ENCODE measurements around the gene UBE2L3.
"Not testable (repeated sequence)": the region's sequence is repeated elsewhere in the genome, so short reads cannot be mapped to it uniquely, and the experiment has no call there.

The UBE2L3 gene

DNA sequence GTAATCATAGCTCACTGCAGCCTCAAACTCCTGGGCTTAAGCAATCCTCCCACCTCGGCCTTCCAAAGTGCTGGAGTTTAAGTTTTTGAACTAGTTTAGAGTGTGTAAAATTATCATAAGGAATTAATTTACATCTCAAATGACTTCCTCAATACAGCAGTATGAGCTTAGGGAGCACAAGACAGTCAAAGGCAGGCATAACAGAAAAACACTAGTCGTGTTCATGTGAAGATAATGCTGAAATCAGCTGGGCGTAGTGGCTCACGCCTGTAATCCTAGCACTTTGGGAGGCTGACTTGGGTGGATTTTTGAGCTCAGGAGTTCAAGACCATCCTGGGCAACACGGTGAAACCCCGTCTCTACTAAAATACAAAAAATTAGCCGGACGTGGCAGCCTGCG lies 36.5 kb downstream of the UBE2L3 start:
- DNase-seq = no peak

GRCh38 chr22:21605887-21606564 lies 38.5 kb downstream of the UBE2L3 start:
- no peak for DNase-seq

DNA sequence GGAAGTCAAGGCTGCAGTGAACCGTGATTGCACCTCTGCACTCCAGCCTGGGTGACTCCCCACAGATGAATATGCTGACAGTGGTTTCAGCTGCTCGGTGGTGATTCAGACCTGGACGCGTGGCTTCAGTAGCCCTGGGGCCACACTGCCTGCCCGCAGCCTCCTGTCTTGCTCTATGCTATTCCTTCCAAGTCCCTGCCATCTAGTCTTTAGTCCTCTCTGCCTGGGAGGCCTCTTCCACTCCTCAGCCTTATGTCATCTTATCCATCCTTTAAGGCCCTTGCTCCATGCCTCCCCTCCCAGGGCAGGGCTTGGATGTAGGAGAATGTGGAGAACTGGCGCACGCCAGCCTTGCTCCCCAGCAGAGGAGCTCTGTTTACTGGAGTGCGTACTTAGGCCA lies 39.3 kb downstream of the UBE2L3 start:
- no peak for DNase-seq

DNA sequence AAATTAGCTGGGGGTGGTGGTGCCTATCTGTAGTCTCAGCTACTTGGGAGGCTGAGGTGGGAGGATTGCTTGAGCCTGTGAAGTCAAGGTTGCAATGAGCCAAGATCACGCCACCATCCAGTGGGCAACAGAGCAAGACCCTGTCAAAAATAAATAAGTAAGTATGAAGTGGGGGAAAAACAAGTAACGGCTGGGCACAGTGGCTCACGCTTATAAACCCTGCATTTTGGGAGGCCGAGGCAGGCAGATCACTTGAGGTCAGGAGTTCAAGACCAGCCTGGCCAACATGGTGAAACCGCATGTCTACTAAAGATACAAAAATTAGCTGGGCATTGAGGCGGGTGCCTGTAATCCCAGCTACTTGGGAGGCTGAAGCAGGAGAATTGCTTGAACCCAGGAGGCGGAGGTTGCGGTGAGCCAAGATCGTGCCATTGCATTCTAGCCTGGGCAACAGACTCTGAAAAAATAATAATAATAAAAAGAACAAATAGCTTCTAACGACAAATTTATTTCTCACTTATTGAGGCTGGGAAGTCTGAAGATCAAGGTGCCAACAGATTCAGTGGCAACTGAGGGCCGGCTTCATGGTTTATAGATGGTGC lies 42.1 kb downstream of the UBE2L3 start:
- DNase-seq = not testable (repeated sequence)

- DNase-seq = no peak
These were observed 43.9 kb downstream of the UBE2L3 start for GRCh38 chr22:21611210-21611977.

GRCh38 chr22:21612858-21613257 lies 45.3 kb downstream of the UBE2L3 start:
- no peak for DNase-seq

- DNase-seq = no peak
These were observed 46.2 kb downstream of the UBE2L3 start for GRCh38 chr22:21613553-21614233.

DNA sequence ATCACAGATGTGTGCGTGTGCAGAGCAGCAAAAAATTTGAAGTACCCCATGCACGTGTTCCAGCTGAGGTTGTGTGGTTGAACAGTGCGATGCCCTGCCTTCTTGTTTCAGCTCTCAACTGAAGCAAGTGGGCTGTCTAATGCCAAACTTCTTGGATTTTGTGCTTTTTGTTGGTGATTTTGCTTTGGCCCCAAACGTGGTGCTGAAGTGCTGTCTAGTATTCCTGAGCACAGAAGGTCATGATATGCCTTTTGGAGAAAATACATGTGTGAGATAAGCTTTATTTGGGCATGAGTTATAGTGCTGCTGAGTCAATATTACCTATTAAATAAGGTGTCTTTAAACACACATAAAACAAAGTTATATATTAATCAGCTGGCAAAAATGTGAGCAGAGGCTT lies 48.2 kb downstream of the UBE2L3 start:
- no peak for DNase-seq

- not testable (repeated sequence) for DNase-seq
These were observed 49.8 kb downstream of the UBE2L3 start for GRCh38 chr22:21617337-21617736.

DNA sequence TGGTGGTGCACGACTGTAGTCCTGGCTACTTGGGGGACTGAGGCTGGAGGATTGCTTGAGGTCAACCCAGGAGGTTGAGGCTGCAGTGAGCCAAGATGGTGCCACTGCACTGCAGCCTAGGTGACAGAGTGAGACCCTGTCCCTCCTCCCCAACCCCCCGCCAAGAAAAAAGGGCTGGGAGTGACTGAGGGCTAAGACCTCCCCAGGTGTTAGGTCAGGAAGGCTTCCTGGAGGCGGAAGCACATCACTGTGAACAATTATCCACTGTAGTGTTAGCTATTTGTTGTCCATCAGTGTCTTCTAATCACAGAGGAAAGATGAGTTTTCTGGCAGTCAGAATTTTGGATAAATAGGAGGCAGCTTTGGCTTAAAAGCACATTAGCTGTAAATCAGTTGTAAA lies 53.5 kb downstream of the UBE2L3 start:
- DNase-seq = no peak

DNA sequence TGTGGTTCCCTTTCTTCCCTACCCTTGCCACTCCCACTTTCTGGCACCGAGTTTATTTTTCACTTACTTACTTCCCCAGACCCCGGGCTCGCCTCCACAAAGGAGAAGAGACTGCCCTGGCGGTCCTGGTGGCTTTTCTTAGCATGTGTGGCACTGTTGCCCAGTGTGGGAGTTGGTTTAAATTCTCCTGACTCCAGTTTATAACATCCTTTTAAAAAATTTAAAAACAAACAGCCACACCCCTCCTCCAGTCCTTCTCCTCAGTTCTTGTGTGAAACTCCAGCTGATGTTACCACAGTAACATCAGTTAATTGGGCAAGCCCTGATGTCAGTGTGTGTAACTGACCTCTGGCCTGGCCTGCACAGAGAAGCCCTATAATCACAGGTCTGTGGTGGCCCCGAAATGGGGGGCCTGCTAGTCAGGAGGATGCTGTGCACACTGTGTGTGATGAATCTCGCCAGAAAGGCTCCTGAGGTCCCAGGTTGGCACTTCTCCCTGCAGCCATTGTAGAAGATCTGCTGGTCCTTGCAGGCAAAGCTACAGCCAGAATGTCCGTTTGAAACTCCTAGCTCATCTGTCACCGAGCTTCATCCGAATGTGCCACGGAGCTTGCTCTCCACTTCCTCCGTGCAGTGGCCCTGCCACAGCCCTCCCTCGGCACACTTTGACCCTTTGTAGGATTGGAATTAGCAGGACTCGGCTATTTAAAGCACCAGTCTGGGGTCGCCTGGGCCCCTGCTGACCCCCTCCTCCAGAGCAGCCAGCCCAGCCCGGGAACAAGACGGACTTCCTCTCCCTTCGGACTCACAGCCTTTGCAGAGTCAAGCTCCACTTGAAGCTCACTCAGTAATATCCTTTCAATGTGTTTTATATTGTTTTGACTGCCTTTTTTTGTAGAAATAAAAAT lies 54.8 kb downstream of the UBE2L3 start:
- DNase-seq = peak; percentile 74

- DNase-seq = no peak
These were observed 55.6 kb downstream of the UBE2L3 start for GRCh38 chr22:21622919-21623647.

GRCh38 chr22:21623648-21623970 lies 56.1 kb downstream of the UBE2L3 start:
- DNase-seq = no peak

DNA sequence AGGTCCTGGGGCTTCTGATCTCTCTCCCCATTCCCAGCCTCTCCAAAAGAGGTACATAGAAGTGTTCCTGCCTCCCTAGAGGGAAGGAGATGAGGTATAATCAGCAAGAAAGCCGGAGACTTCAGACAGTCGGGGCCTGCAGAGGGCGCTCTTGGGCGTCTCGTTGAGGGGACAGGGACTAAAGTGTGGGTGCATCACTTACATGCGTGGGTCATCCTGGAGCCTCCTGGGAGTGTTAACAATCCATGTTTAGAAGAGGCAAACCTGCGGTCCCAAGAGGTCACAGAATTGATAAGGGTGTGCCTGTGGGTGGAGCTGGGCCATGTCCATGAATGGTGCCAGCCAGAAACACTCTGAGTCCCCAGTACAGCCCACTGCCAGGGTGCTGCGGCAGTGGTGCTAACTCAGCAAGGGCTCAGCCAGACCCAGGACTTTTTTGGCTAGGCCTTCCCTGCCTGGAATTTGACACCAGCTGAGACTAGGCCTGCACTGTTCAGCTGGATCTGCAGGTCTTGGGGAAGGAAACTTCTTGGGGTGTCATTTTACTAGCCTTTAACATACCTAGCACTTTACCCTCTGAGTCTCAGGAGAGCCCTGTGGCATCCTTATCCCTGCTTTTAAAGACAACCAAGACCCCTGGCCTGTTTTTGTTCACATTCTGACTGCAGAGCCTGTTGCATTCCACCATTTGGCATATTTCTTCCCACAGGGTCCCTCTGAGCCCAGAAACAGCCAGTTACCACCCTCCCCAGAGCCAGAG lies 56.8 kb downstream of the UBE2L3 start:
- DNase-seq = no peak

DNA sequence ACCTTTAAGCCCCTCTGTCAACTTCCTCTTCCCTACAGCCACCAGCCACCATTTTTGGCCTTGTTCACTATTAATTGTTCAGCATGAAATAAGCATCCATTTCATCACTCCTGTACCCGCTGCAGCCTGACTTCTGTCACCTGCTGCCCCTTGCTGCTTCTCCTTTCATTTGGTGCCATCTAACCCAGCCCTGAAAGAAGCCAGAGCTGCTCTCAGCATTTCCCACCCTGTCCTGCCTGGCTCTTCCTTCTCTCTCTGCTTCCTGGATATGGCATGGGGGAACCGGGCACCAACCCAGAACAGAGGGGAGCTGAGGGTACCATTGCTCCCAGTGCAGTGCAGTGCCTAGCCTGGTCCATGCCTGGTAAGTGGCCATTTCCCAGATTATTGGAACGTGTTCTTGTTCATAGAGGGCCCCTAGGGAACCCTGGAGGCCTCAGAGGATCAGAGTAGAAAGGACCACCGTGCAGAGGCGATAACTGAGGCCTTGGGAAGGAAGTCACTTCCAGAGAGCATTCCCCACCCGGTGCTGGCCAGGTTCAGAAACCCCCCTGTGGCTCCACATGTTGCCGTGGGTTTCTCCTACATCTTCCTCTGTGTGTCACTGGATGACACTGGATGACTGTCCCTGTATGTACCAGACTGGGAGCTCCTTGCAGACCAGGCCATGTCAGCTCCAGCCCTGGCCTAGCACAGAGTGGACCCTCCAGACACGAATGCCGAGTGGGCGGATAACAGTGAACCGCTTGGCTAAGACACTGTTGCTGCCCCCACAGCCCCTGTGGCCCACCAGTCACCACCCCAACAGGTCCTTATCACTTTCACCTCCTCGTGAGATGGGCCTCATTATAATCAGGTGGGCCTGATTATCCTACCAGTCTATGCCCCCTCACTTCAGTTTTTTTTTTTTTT lies 57.6 kb downstream of the UBE2L3 start:
- no peak for DNase-seq

DNA sequence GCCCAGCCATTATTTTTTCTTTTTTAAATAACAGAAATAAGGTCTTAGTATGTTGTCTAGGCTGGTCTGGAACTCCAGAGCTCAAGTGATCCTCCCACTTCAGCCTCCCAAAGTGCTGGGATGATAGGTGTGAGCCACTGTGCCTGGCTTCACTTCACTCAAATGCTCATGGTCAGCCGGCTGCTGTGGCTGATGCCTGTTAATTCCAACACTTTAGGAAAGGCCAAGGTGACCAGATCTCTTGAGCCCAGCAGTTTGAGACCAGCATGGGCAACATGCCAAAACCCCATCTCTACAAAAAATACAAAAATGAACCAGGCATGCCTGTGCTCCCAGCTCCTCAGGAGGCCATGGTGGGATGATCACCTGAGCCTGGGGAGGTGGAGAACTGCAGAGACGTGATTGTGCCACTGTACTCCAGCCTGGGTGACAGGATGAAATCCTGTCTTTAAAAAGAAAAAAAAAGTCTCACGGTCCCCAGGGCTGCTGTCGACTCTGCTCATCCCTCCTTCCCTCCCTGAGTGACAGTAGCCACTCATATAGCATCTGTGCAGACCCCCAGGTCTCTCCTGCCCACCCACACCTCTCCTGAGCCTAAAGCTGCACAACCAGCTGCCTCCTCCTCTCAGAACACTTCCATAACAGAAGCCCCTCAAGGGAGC lies 58.7 kb downstream of the UBE2L3 start:
- no peak for DNase-seq

DNA sequence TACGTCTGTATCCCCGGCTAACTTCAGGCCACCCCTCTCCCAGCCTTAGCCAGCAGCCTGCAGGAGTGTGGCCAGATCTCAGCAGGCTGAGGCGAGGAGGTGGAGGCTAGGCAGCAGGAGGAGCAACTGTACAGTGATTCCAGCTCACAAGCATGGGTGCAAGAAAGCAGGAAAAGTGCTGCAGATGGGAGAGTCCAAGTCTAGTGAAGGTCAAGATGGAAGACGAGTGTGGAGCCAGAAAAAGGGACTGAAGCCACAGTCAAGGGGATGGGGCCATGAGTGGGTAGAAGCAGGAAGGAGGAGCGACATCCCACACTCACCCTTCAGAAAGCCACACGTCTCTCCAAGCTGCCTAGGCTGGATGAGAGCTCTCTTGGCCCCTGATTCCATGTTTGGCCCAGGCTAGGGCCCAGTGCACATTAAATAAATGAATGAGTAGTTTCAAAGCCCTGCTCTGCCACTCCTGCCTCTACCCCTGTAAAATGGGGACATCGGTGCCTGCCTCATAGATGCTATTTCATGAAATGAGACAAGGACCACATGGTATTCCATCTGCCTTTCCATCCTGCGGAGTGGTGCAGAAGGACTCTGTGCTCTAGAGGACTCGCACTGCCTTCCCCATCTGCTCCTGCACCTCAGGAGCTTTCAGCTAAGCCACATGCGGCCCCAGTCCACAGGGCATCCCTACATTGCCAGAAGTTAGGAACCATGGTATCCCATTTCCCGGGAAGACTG lies 59.4 kb downstream of the UBE2L3 start:
- no peak for DNase-seq

- DNase-seq = no peak
These were observed 61.1 kb downstream of the UBE2L3 start for GRCh38 chr22:21628386-21629254.

Measured in inflammatory macrophage treated with lipopolysaccharide for 4 hours (primary cell).